Measurements from ENCODE around the gene CFAP53. TPM values are rescaled to one million over a fixed set of nuclear protein-coding genes. Genes with fewer than 3 reads are reported as not detected.
"Not testable (repeated sequence)": the region's sequence is repeated elsewhere in the genome, so short reads cannot be mapped to it uniquely, and the experiment has no call there.

Gene CFAP53
- total RNA-seq, 1 experiment from 2014 or later: 1.0 TPM

DNA sequence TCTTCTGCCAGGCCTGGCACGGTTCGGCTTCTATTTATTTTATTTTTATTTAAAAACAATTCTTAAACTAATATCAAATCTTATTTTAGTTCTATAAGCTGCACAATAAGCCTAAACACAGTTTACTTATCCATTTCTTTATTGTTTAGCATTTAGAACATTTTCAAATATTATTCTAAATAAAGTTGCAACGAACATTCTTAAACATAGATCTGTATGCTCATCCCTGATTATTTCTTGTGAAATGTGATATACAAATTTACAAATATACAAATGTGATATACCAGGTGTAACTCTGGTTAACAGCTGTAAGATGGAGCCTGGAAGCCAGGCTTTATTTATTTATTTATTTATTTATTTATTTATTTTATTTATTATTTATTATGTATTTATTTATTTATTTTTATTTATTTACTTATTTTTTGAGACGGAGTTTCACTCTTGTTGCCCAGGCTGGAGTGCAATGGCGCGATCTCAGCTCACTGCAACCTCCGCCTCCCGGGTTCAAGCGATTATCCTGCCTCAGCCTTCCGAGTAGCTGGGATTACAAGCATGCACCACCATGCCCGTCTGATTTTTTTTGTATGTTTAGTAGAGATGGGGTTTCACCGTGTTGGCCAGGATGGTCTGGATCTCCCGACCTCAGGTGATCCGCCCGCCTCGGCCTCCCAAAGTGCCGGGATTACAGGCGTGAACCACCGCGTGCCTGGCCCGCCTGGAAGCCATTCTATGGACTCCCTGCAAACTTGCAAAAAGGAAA lies 22.2 kb upstream of the CFAP53 start:
- not testable (repeated sequence) for DNase-seq (ENCODE audit: low spot score)

DNA sequence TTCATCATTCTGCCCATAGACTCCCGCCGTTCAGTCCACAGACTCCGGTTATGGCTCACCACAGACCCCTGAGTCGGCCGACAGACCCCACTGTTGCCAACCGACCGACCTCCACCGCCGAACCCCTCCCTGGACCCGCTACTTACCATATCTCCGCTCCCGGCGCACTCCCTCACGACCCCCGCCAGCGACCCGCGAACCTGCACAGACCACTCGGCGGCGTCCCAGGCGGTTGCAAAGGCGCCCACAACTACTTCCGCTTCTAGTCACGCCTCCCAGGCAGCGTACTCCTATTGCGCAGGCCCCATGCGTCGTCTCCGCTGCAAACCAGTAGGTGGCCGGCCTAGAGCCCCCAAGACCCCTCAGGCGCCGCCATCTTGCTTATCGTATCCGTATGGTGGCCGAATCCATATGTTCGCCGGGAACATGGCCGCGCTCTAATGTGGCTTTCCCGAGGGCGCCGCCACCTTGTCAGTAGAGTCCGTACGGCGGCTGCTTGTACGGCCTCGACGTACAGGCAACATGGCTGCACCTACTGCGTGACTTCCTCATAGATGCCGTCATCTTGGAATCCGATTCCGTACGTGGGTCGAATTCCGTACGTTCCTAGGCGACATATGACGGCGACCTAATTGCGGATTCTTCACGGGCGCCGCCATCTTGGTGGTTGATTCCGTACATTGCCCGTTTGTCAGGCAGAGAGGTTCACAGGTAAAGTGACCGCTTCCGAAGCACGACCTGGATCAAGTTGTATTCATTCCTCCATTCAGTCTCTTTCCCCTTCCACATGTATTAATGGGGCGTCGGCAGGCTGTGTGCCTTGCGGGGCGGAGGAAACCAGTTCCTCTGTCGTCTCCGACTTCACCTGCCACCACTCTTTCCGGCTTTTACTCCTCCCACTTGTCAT lies 21.4 kb upstream of the CFAP53 start, which contains the start of gene CXXC1:
CXXC1 (minus strand) TSS at position 252 of the 907 bp plus-strand sequence; CDS start at position 149, 103 bp downstream.
- peak; percentile 99 for DNase-seq (ENCODE audit: low spot score)

DNA sequence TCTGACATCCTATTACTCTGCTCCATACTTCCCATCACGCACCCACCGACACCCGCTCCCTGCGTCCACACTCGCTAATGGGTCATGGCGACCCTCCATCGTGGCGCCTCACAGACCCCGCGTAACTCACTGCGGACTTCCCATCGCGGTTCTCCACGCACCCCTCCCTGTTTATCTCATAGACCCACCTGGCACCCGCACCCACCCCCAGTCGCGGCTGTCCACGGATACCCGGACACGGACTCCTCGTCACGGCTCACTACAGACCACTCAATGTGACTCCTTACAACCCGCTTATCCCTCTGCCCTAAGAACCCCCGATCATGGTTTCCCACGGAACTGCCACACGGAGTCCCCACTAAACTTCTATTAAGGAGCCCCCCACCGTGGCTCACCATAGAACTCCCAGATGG lies 20.7 kb upstream of the CFAP53 start:
- DNase-seq (ENCODE audit: low spot score): no peak

DNA sequence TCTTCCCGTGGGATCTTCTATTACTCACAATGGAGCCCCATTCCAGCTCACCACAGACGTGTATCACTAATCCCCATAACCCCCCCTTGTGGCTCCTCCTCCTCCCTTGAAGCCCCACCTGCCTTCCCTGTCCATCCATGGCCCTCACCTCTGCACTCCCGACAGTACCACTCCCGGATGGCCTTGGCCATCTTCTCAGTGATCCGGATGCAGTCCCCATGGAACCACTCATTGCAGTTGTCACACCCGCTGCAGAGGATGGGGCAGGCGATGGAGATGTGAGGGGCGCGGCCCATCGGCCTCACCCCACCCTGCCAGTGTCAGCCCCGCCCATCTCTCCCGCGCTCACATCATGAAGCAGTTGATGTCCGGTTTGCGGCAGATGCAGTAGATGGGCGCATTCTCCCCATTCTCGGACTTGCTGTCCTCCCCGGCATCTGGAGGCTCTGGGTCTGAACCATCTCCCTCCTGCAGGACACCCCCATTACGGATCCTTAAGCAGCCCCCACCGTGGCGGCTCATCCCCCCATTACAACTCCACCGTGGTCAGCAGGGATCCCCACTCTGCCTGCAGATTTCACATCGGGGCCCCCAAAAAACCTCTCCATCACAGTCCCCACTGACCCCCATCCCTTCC lies 20.2 kb upstream of the CFAP53 start:
- peak; percentile 44 for DNase-seq (ENCODE audit: low spot score)

DNA sequence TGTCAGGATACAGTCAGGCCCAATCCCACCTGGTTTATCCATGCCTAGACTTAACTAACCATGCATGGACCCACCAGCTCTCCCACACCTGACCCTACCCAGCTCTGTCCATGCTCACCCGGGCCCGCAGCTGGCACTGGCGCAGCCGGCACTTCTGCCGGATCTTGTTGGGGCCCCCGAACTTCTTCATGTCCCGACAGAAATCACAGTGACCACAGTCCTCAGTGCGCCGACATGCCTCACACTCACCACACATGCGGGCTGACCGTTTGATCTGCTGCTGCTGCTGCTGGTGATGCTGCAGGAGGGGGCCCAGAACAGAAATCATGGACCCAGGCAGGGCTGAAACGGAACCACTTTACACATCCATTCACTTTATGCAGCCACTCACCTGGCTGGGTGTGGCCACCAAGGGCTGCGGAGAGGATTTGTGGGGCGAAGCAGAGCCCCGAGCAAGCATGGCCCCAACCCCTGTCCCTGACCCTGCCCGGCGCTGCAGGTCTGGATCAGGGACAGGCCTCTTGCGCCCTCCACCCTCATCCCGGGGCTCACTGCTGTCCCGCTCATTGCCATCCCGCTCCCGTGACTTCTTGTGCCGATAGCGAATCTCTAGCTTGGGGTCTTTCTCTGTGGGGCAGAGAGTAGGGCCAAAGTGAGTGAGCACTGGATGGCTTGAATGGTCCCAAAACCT lies 19.5 kb upstream of the CFAP53 start:
- no peak for DNase-seq (ENCODE audit: low spot score)

DNA sequence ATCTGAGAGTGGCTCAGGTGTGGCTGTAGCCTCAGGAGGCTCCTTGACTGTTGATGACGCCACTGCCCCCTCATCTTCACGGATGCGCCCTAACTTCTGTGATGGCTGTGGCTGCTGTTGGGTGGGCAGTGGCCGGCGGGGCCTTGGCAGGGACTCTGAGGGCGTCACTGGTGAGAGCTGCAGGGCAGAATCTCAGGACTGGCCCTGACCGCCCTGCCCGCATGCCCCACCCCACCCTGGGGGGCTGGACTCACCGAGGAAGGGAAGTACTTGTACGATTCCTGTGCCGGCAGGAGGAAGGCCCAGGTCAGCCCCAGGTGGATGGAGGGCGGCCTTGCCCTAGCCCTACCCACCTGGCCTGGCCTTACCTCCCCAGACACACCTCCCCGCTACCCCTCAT lies 18.8 kb upstream of the CFAP53 start:
- DNase-seq (ENCODE audit: low spot score): no peak

DNA sequence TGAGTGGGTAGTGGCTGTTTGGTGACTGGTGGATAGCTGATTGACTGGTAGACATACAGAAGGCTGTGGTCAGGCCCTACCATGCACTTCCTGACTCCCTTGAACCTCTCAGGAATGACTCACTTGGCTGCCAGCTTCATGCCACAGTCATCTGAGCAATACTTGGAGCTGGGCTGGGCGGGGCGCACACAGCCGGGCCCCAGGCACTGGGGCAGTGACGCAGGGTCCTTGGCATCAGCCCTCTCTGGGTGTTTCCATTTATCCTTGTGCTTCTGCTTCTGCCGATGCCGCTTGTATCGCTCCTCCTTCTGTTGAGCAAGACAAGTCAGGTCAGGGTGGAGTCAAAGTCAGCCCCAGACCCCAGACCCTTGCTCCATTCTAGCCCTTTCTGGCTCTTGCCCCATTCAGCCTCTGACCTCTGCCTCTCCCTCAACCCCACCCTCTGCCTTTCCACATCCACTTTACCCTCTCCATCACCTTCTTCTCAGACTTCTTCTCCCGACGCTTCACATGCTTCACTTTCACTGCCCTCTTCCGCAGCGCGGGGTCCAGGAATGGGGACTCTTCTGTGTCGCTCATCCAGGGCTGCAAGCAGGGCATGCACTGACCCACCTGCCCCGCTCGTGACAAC lies 18.1 kb upstream of the CFAP53 start:
- peak; percentile 73 for DNase-seq (ENCODE audit: low spot score)

DNA sequence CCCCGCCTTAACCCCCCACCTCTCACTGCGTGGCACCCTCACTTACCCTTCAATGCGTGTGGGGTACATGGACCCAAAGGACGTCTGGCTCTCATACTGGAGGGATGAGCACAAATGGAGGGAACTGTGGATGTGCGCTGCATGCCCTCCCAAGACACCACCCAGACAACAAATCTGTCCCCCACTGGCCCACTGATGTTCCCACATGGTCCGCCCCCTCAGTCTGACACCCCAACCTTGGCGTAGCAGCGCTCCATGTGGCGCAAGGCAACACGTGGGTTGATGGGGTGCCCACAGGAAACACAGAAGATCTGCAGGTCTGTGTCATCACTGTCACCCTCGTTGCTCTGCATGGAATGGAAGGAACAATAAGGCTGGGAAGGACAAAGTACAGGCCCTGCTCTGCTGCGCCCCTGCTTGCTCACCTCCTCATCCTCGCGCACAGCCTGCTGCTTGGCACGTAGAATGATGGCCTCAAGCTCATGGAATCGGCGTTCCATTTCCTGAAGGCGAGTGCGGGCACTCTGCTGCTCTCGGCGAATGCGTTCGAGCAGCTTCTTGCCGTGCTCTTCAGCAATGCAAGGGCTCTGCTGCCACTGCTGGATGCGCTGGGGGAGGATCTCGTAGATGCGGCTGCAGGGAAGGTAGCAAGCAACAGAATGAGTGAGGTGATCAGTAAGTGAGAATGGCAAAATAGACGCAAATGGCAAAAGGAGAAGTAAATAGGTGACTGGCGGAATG lies 17.3 kb upstream of the CFAP53 start:
- no peak for DNase-seq (ENCODE audit: low spot score)

DNA sequence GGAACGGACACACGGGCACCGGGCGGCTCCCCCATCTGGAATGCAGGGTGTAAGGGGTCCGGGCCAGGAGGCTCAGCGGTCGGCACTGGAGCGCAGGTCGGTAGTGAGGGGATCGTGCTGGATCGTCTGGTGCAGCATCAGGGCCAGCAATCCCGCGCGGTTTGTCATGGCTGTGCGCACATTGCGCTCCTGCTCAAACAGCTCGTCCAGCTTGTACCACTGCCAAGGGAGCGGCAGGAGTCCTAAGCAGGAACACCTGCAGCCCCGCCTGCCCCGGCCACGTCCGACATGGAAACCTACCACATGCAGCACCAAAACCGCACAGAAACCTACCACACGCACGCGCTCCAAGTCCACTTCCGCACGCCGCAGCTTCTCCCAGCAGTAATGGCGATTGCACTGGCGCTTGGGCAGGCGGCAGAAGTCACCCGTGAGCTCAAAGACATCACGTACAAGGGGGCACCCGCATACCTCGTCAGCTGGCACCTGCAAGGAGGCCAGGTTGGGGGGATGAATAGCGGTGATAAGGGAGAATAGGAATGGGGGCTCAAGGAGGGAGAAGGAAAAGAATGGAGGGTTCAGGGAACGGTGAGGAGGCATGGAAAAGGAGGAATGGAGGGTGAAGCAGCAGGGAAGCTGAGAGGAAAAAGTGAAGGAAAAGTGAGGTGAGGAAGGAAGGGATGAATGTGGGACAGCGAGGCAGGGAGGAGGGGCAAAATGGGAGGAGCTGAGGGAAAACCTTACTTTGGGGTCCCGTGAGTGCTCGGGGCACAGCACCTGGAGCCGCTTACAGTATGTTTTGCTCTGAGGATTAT lies 16.4 kb upstream of the CFAP53 start:
- DNase-seq (ENCODE audit: low spot score): peak; percentile 1

DNA sequence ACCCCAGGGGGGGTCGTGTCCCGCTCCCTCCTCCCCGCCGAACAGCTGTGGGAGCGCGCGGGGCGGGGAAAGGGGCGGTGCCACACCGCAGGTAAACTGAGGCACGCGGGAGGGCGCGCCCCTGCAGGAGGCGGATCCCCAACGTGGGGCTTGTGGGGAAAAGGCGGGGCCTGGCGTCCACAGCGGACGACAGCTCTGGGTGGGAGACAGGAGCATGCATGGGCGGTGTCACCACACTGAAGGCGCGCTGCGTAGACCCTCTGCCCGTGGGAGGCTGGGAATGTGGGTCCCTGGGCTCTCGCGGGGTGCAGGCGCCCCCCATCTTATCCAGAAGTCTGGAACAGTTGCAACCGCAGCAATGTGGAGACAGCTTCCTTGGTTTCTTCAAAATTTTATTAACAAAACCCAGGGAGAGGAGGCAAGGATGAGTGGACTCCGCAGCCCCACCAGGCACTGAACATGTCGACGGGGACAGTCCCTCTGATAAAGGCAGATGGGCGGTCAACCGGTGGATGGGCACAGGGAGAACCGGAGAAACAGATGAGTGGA lies 15.8 kb upstream of the CFAP53 start:
- DNase-seq (ENCODE audit: low spot score): peak; percentile 5

DNA sequence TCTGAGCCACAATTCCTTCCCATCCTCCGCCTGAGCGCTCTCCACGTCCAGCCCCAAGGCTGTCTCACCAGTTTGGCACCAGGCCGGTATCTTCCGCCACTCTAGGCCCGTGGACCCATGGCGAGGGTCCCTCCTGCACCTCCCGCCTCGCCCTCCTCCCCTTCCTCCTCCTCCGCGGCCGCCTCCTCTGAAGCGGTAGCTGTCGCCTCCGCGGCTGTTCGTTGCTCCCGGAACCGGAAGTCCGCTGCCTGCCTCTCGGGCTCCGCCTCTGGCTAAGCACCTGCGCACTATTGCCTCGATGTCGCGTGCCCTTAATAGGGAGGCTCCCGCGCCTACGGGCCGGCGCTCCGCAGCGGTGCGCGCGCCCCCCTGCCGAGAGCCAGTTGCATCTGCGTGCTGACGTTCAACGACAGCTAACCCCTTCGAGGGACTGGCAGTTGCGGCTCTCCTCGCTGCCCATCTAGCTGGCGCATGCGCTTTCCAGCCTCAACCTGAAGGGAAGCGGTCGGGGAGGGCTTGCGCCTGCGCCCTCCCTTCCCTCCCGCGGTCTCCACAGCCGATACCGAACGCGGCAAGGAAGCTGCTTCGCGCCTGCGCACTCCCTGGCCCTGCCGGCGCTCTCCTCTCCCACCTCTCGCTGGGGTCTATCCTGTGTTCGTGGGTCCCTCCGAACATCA lies 15.1 kb upstream of the CFAP53 start, which contains the start of gene MBD1:
MBD1 (minus strand) TSS at position 229 of the 677 bp plus-strand sequence. CDS start 1,531 bp downstream, outside the sequence.
- peak; percentile 97 for DNase-seq (ENCODE audit: low spot score)

DNA sequence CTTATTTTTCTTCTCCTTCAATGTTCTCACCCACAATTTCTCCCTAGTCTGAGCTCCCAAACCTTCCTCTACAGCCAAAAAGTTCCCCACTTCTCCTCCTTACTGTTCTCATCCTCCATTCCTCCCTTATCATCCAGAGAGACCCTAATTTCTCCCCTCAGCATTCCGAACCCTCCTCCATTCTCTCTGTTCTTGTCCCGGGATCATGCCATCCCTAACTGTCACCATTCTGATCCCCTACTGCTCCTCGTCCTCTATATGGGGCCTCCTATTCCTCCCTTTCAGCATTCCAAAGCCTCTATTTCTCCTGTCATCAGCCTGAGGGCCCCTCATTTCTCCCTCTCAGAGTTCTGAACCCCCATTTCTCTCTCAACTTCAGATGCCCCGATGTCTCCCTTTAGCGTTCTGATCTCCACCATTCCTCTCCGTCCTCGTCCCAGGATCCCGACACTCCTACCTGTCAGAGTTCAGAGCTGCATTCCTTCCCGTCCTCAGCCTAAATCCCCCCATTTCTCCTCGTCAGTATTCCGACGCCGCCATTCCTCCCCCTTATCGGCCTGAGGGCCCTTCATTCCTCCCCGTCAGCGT lies 14.5 kb upstream of the CFAP53 start:
- DNase-seq (ENCODE audit: low spot score): no peak

DNA sequence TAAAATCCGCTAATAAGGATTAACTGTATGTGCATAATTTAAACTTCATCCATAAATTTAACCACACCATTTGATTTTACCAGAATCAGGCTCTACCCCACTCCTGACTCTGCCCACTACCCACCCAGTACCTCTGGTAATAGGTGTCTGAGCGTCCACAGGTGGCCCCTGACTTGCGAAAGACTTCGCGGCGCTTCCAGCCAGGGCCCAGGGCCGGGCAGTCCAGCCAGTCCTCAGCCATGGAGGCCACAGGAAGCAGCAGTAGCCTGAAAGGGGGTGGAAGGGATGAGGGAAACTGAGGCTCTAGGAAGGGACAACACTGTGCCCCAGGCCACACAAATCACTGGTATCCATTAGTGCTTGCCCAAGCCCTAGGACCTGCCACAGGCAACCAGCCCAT lies 13.5 kb upstream of the CFAP53 start:
- DNase-seq (ENCODE audit: low spot score): no peak

DNA sequence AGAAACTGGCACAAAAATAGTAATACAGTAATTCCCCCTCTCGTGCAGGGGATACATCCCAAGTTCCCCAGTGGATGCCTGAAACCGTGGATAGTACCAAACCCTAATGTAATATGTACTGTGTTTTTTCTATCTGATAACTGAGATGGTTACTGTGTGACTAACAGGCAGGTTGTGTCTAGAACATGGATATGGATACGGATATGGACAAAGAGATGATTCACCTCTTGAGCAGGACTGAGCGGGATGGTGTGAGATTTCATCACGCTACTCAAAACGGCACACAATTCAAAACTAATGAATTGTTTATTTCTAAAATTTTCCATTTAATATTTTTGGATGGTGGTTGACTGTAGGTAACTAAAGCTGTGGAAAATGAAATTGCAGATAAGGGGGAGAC lies 11.6 kb upstream of the CFAP53 start:
- no peak for DNase-seq (ENCODE audit: low spot score)

DNA sequence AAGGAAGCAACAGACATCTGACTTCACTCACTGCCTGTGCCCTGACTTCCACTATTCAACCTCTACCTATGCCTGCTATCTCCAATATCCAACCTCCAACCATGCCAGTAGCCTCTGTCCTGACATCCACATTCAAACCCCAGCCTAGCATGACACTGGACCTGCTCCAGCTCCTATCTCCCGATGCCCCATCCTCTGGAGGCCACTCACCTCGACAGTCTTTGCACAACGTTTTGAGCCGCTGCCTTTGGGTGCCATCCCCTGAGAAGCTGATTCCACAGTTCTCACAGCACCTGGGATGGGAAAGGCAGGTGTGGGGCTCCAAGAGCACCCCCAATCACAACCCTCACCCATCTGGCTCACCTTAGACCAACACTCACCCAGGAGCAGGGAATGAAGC lies 10.2 kb upstream of the CFAP53 start:
- no peak for DNase-seq (ENCODE audit: low spot score)

DNA sequence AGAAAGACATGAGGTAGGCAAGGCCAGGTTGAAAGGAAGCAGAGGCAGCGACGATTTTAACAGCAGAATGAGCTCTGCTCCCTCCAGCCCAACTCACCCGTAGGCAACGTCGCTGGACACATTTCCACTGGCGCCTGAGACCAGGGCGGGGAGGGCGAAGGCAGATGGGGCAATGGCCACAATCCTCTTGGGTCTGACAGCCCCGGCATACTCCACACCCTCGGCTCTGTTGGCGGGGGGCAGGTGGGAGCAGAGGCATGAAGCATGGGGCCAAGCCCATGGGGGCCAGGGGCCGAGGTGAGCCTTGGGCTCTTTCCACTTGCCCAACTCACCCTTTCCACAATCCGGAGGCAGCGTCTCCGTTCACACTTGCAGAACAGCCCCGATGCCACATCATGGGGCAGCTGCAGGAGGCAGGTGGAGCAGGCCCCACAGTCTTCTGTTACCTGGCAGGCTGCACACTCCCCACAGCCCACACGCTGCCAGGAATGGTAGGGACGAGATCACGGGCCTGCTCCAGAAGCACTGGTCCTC lies 9.3 kb upstream of the CFAP53 start:
- no peak for DNase-seq (ENCODE audit: low spot score)

DNA sequence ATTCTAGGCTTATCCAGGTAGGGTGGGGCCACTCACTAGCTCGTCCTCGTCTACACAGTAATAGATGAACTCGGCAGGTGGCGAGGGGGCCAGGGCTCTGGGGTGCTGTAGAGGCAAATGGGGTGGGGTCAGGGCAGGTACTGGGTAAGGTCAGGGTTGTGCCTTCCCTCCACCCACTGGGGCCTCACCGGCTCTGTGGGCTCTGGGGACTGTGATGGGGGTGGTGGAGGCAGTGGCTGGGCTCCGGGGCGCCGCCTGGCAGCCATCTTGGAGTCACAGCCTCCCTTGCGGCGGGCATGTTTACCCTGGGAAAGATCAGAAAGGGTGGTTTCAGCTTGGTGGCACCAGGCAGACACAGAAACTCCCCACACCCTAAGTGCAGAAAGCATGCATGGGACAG lies 8.6 kb upstream of the CFAP53 start:
- no peak for DNase-seq (ENCODE audit: low spot score)

DNA sequence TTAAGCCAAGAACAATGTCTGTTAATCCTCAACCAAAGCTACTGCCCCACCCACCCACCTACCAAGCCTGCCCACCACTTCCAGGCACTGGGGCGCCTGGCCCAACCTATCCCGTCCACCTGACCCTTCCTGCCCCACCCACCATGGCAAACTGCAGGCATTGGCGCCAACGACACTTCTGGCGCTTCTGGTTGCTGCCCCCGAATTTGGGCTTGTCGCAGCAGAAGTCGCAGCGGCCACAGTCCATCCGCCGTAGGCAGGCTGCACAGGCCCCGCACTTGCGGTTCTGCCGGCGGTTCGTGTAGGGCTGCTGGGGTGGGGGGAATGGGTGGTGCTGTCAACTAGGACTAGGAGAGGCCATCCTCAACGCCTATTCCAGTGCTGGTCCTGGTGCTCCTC lies 7.7 kb upstream of the CFAP53 start:
- DNase-seq (ENCODE audit: low spot score): no peak
